GM19328 (cell line): Measurements from ENCODE around the gene UBE2H.
"Not testable (repeated sequence)": the region's sequence is repeated elsewhere in the genome, so short reads cannot be mapped to it uniquely, and the experiment has no call there.

ENCODE experiments used
- ATAC-seq: cut with Tn5 transposase; IDR thresholded peaks from one replicate; pipeline ENCODE4 v1.9.1; 2021; ENCODE audit warnings: mild to moderate bottlenecking, moderate library complexity; ENCODE audit not compliant: unreplicated experiment

UBE2H gene

DNA sequence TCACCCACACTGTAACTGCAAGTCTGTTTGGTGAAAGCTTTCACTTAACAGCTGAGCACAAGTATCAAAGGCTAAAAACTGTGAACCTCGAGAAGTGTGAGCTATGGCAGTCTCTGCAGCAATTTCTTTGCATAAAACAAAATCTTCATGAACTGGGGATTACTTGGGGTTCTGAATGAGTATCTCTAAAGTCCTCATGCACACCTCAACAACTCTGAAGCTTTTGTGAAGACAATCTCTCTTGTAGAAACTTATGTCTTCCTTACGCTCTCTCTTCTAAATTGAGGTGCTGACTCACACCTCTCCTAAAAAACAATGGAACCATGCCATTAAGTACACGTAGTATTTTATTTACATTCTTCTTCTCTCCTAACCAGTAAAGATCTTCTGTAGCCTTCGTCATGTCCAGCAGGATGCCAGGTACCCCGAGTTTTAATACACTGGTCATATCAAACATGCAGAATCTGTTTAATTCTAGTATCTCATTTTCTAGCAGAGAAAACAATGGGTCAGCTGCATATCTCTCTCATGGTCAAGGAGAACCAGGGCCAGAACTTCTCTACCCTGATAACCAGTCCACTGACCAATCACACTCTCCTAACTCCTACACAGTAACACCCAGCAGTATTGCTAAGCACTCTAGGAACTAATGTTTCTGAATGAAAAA lies 76.9 kb downstream of the UBE2H start:
- no peak for ATAC-seq

- ATAC-seq = no peak
Observed at GRCh38 chr7:129875160-129875559, 77.6 kb downstream of the UBE2H start.

DNA sequence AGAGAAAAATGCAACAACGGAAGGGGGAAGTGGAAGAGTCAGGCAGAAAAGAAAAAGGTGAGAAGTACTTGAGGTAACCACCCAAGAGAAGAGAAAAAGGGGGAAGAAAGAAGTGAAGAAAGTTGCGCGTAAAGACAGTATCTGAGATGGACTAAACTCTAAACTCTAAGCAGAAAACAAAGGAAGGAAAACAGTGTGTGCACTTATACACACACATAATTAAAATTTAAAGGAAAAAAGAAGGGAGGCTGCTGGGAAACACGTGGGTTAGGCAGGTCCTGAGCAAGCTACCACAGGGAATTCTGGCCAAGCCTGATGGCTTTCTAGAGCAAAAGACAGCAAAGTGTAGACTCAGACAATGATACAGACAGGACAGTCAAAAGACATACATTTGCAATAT lies 78.0 kb downstream of the UBE2H start:
- ATAC-seq = no peak

GRCh38 chr7:129872054-129872453 lies 80.7 kb downstream of the UBE2H start:
- ATAC-seq = no peak

DNA sequence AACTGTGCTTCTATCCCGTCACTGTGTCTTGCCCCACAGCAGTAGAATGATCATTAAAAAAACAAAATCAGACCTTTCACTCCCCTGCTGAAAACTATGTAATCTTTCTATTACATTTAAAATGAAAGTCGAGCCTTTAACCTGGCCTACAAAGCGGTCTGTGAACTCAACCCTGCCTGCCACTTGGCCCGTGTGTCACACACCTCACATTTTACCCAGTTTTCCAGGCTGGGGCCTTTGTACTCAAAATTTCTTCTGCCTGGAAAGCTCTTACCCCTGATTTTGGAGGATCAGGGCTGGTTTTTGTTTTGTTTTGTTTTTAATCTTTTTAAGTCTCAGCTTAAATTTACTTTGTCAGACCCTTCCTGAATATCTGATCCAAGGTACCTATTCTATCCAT lies 82.1 kb downstream of the UBE2H start:
- ATAC-seq = no peak

GRCh38 chr7:129866251-129866650 lies 86.5 kb downstream of the UBE2H start:
- ATAC-seq = no peak

- ATAC-seq = no peak
Observed at GRCh38 chr7:129865925-129866201, 86.9 kb downstream of the UBE2H start.

DNA sequence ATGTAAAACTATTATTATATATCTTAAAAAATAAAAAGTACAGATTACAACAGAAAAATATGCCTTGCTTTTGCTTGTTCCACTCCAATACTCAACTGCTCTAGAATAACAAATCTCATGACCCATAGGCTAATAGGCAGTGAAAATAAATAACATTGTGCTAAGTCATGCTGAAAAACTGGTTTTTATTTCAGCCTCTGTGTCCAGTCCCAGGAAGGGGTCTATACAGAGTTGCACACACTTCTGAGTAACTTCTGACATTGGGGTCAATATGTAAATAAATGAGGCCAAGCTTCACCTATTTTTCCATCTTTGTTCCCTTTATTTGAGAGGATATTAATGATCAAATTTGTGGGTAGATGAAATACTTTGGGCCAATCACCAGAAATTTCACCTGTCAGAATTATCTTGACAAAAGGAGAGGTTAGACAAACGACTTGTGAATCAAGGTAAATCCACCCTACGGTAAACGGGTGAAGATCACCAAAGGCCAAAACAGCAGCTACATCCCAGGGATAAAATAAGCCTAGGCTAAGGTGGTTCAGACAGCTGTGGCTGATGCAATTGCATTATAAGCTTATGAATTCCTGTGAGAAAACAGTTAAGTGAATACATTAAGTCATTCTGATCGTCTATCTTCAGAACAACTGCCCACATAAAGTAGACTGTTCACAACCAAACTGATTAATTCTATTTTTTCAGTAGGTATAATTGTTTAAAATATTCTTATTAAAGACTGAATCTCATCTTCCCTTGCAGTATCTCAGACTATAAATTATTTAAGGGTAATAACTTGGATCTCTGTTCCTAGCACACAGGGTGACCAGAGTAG lies 87.5 kb downstream of the UBE2H start:
- ATAC-seq = no peak

DNA sequence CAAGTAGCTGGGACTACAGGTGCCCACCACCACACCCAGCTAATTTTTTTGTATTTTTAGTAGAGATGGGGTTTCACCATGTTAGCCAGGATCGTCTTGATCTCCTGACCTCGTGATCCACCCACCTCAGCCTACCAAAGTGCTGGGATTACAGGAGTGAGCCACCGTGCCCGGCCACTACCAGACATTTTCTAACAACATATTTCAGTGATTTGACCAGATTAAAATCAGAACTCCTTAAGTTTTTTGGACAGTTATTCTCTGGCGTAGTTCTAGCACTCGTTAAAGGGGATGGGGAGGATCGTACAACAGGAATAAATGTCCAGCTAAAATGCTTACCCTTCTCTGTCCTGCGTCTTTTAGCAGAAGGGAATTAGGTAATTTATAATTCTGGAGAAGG lies 88.1 kb downstream of the UBE2H start:
- not testable (repeated sequence) for ATAC-seq

DNA sequence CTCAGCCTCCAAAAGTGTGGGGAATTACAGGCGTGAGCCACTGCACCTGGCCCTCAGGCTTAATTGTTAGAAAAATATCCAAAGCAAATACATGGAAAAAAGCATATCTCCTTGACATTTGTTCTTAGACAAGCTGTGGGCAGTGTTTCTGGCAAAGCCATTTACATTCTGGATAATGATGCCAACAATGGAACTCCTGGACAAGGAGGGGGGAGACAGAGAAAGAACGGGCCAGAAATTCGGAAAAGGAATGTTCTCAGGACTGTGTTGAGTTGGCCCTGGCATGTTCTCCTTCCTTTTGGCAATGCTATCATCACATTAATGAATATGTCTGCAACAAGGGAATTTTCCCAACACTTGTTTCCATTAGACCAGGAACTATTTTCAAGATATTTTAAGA lies 88.7 kb downstream of the UBE2H start:
- no peak for ATAC-seq

- no peak for ATAC-seq
Observed at GRCh38 chr7:129862682-129863081, 90.1 kb downstream of the UBE2H start.

- not testable (repeated sequence) for ATAC-seq
Observed at GRCh38 chr7:129860784-129861183, 92.0 kb downstream of the UBE2H start.

GRCh38 chr7:129859183-129859582 lies 93.6 kb downstream of the UBE2H start:
- ATAC-seq = no peak

- ATAC-seq = no peak
Observed at GRCh38 chr7:129858490-129858889, 94.3 kb downstream of the UBE2H start.

GRCh38 chr7:129857313-129857712 lies 95.4 kb downstream of the UBE2H start:
- no peak for ATAC-seq

- ATAC-seq = no peak
Observed at GRCh38 chr7:129855935-129856717, 96.6 kb downstream of the UBE2H start.

- ATAC-seq = no peak
Observed at GRCh38 chr7:129855234-129855673, 97.5 kb downstream of the UBE2H start.

DNA sequence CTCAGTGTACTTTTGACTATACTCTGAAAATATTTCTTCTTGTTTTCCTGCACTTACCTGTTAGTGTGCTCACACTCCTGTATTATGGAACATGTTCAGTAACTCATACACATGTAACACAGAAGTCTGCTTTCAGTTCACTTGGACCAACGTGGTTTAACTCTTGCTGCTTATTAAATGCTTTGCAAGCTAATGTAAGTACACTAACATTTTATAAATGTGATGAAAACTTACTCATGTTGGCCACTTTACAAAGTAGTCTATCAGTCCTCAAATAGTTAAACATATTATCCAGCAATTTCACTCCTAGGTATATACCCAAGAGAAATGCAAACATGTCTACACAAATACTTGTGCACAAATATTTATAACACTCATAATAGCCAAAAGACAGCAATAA lies 98.4 kb downstream of the UBE2H start:
- no peak for ATAC-seq

- no peak for ATAC-seq
Observed at GRCh38 chr7:129853661-129854268, 99.0 kb downstream of the UBE2H start.

DNA sequence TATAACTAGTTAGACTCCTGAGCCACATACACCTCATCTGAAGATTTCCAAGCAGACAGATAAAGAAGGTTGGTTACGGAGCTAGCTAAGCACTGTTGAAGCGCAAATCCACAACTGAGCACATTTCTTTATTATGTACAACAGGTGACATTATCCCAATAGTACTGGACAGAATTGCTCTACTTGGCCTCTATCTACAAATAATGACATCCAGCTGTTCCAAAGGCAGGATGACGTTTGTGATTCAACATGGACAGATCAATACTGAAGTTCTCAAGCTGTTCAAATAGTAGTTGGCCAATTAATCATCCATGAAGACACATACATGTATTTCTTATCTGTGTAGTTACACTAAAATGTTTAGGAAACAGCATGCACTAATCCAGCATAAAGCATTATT lies 101.0 kb downstream of the UBE2H start:
- ATAC-seq = no peak

GRCh38 chr7:129851174-129851573 lies 101.6 kb downstream of the UBE2H start:
- ATAC-seq = no peak
